Testis (tissue), 3 donors: Measurements from ENCODE around the gene AP1G1. TPM values are rescaled to one million over a fixed set of nuclear protein-coding genes. Genes with fewer than 3 reads are reported as not detected.

ENCODE experiments used
- DNase-seq: peaks from one replicate; pipeline ENCODE4 v3.0.0-alpha.2; 2019
- H3K27ac ChIP-seq, 2 donors: fragments of 200-600 bp; sonication (generic); one replicate each; pipeline ENCODE4 v1.5.1; 2019
- H3K27me3 ChIP-seq: fragments of 200-600 bp; sonication (generic); one replicate; pipeline ENCODE4 v1.5.1; 2019
- H3K36me3 ChIP-seq: fragments of 200-600 bp; sonication (generic); one replicate; pipeline ENCODE4 v1.5.1; 2017; ENCODE audit warnings: low read depth; ENCODE audit errors: missing control alignments
- H3K4me1 ChIP-seq: fragments of 200-600 bp; sonication (generic); one replicate; pipeline ENCODE4 v1.5.1; 2019
- H3K4me3 ChIP-seq, 2 donors: fragments of 200-600 bp; sonication (generic); one replicate each; pipeline ENCODE4 v1.5.1; 2017 to 2019
- H3K9me3 ChIP-seq: fragments of 200-600 bp; sonication (generic); one replicate; pipeline ENCODE4 v1.5.1; 2017
- POLR2A ChIP-seq: fragments of 450-650 bp; IDR thresholded peaks from one replicate; pipeline ENCODE4 v1.6.1; 2017; ENCODE audit warnings: antibody characterized with exemption, mild to moderate bottlenecking, moderate library complexity
- WGBS, 2 donors: methylation state at CpG; one replicate each; pipeline ENCODE4 v1.1.5; 2018; 5-methylcytosine and 5-hydroxymethylcytosine counted together
- intact Hi-C: fragments of 100-400 bp; cut with DNase I; formaldehyde crosslinking; loops from one replicate; pipeline ENCODE4 v1.15.1; 2023; ENCODE audit warnings: low total_unique reads
- polyA plus RNA-seq: library from polyadenylated mRNA; stranded (reverse); fragments of 350-450 nt; fragmentation: Illumina TruSeq; extraction: RNeasy Lipid Tissue Mini Kit (QIAGEN cat#74804); gene quantifications from one replicate; pipeline ENCODE4 v1.2.3, GENCODE V29; 2014; ENCODE audit warnings: low read depth, low replicate concordance; ENCODE audit not compliant: insufficient read depth
- total RNA-seq, 2 donors: library from RNA; depleted of rRNA; stranded (reverse); fragments of >200 nt; gene quantifications; one replicate each; pipeline ENCODE4 v1.2.3, GENCODE V29; 2016
- TF ChIP-seq, protein P1 (sequence below), 3 experiments: fragments of 450-650 bp in 2 of 3; fragments of 200-600 bp in 1 of 3; sonication (generic) in 1 of 3; IDR thresholded peaks; one replicate each; pipeline ENCODE4 v1.5.1; 2016 to 2019; ENCODE audit warnings: antibody characterized with exemption in 3 of 3, mild to moderate bottlenecking in 2 of 3, moderate library complexity in 1 of 3

AP1G1 gene
- total and polyA plus RNA-seq, 3 donors from 2014 or later, result 125 to 203 (median 155) TPM

- intact Hi-C loops, result no loop called here
- Histone ChIP-seq H3K27me3 (no peaks in the 10 kb centered on the region), H3K36me3 (no peaks in the 10 kb centered on the region), H3K4me3 (no peak overlapping the region), H3K4me1 (no peaks in the 10 kb centered on the region), H3K9me3 (no peaks in the 10 kb centered on the region), H3K27ac (no peak overlapping the region)
- no peak for TF ChIP-seq POLR2A
- TF ChIP-seq, protein P1, sequence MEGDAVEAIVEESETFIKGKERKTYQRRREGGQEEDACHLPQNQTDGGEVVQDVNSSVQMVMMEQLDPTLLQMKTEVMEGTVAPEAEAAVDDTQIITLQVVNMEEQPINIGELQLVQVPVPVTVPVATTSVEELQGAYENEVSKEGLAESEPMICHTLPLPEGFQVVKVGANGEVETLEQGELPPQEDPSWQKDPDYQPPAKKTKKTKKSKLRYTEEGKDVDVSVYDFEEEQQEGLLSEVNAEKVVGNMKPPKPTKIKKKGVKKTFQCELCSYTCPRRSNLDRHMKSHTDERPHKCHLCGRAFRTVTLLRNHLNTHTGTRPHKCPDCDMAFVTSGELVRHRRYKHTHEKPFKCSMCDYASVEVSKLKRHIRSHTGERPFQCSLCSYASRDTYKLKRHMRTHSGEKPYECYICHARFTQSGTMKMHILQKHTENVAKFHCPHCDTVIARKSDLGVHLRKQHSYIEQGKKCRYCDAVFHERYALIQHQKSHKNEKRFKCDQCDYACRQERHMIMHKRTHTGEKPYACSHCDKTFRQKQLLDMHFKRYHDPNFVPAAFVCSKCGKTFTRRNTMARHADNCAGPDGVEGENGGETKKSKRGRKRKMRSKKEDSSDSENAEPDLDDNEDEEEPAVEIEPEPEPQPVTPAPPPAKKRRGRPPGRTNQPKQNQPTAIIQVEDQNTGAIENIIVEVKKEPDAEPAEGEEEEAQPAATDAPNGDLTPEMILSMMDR (IDR thresholded peaks at IDR 0.05), result no peak
- 95 to 100% methylated on average over 4 of the region's 4 CpGs for WGBS, 2 donors
- no peak for DNase-seq
These were observed 43.9 kb upstream of the AP1G1 start for GRCh38 chr16:71852561-71852960.

DNA sequence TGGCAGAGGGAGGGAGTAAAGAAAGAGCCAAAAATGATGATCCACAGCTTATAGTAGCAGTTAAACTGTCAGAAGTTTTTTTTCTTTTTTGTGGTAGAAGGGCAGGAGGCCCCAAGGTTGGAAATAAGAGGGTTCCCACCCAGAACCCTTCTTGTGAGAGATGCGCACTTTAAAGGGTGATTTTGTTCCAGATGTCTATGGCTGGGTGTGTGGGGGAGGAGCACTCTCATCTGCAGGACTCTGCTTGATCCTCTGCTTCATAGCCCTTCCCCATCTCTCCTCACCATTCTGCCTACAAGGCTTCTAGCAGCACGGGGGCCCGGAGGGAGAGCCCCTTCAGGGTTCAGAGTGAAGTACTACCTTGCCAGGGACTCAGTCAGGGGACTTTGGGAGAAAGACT, 43.5 kb upstream of the AP1G1 start:
- no peak for DNase-seq
- intact Hi-C loops, result no loop called here
- Histone ChIP-seq H3K9me3 (no peaks in the 10 kb centered on the region), H3K4me1 (peaks cover 2% of the 10 kb centered on the region), H3K27ac (no peak overlapping the region), H3K27me3 (no peaks in the 10 kb centered on the region), H3K36me3 (no peaks in the 10 kb centered on the region), H3K4me3 (no peak overlapping the region)
- TF ChIP-seq POLR2A, result no peak
- TF ChIP-seq, protein P1 (IDR thresholded peaks at IDR 0.05), result no peak
- WGBS, 2 donors, result 77 to 100% methylated on average over 1 to 3 of the region's 3 CpGs

GRCh38 chr16:71851746-71852145, 43.1 kb upstream of the AP1G1 start:
- intact Hi-C loops, result no loop called here
- no peaks in the 10 kb centered on the region for H3K36me3 ChIP-seq
- 81 to 94% methylated on average over 3 to 8 of the region's 8 CpGs for WGBS, 2 donors

GRCh38 chr16:71848622-71849021, 40.0 kb upstream of the AP1G1 start:
- intact Hi-C loops, result no loop called here
- Histone ChIP-seq H3K27me3 (no peaks in the 10 kb centered on the region), H3K27ac (no peak overlapping the region), H3K4me3 (no peak overlapping the region), H3K36me3 (no peaks in the 10 kb centered on the region), H3K4me1 (peaks cover 7% of the 10 kb centered on the region), H3K9me3 (no peaks in the 10 kb centered on the region)
- no peak for DNase-seq
- WGBS, 2 donors, result 84 to 86% methylated on average over 6 of the region's 6 CpGs
- TF ChIP-seq POLR2A, result no peak
- TF ChIP-seq, protein P1 (IDR thresholded peaks at IDR 0.05), result no peak

More at GRCh38 chr16:71851746-71852145, 43.1 kb upstream of the AP1G1 start:
- H3K27me3 ChIP-seq, result no peaks in the 10 kb centered on the region
- no peak for TF ChIP-seq POLR2A
- TF ChIP-seq, protein P1 (IDR thresholded peaks at IDR 0.05), result no peak
- H3K4me3 ChIP-seq, result no peak overlapping the region
- H3K27ac ChIP-seq, result no peak overlapping the region
- H3K4me1 ChIP-seq, result peaks cover 6% of the 10 kb centered on the region
- DNase-seq, result no peak
- no peaks in the 10 kb centered on the region for H3K9me3 ChIP-seq

- no peak for DNase-seq
- TF ChIP-seq, protein P1 (IDR thresholded peaks at IDR 0.05), result no peak
- TF ChIP-seq POLR2A, result no peak
- no peak overlapping the region for H3K4me3 ChIP-seq
- no peak overlapping the region for H3K27ac ChIP-seq
- H3K4me1 ChIP-seq, result peaks cover 7% of the 10 kb centered on the region
- no peaks in the 10 kb centered on the region for H3K36me3 ChIP-seq
- no peaks in the 10 kb centered on the region for H3K27me3 ChIP-seq
- intact Hi-C loops, result no loop called here
- H3K9me3 ChIP-seq, result no peaks in the 10 kb centered on the region
- WGBS, 2 donors, result 52 to 53% methylated on average over 3 of the region's 3 CpGs
These were observed 38.5 kb upstream of the AP1G1 start for GRCh38 chr16:71847096-71847495.
